ENCODE data around the gene CDKN2B.
A peak's percentile ranks its signal among the peaks of the same experiment; 100 is the strongest.
"Not testable (repeated sequence)": the region's sequence is repeated elsewhere in the genome, so short reads cannot be mapped to it uniquely, and the experiment has no call there.

The CDKN2B gene

GRCh38 chr9:21965401-21965951 lies 43.6 kb downstream of the CDKN2B start:
- peak; percentile 48 to 52 for DNase-seq
- TF ChIP-seq GATA1 (IDR thresholded peaks at IDR 0.05; ENCODE audit: low read depth, low read length) (no peak), POLR2A (IDR thresholded peaks at IDR 0.05; ENCODE audit: low read length) (no peak)

GRCh38 chr9:21964925-21965385 lies 44.1 kb downstream of the CDKN2B start:
- no peak for TF ChIP-seq GATA1 (IDR thresholded peaks at IDR 0.05; ENCODE audit: low read depth, low read length)
- TF ChIP-seq POLR2A (IDR thresholded peaks at IDR 0.05; ENCODE audit: low read length), result no peak
- DNase-seq, result peak; percentile 22 to 41

- TF ChIP-seq POLR2A (IDR thresholded peaks at IDR 0.05; ENCODE audit: low read length), result no peak
- DNase-seq, result no peak
These were observed 47.5 kb downstream of the CDKN2B start for GRCh38 chr9:21961569-21961968.

- DNase-seq, result not testable (repeated sequence)
These were observed 49.8 kb downstream of the CDKN2B start for GRCh38 chr9:21959268-21959667.

GRCh38 chr9:21958833-21959232 lies 50.3 kb downstream of the CDKN2B start:
- TF ChIP-seq POLR2A (IDR thresholded peaks at IDR 0.05; ENCODE audit: low read length) (no peak), GATA1 (IDR thresholded peaks at IDR 0.05; ENCODE audit: low read depth, low read length) (no peak)
- no peak for DNase-seq
